ENCODE data around the gene TUBA8.

GRCh38 chr22:18065256-18065655 is 45.4 kb upstream of the TUBA8 start:
- no peak for TF ChIP-seq CTCF (IDR thresholded peaks at IDR 0.05)
- no peak for TF ChIP-seq POLR2A (IDR thresholded peaks at IDR 0.05)
